ENCODE data around the gene PCYOX1L.

The PCYOX1L gene

DNA sequence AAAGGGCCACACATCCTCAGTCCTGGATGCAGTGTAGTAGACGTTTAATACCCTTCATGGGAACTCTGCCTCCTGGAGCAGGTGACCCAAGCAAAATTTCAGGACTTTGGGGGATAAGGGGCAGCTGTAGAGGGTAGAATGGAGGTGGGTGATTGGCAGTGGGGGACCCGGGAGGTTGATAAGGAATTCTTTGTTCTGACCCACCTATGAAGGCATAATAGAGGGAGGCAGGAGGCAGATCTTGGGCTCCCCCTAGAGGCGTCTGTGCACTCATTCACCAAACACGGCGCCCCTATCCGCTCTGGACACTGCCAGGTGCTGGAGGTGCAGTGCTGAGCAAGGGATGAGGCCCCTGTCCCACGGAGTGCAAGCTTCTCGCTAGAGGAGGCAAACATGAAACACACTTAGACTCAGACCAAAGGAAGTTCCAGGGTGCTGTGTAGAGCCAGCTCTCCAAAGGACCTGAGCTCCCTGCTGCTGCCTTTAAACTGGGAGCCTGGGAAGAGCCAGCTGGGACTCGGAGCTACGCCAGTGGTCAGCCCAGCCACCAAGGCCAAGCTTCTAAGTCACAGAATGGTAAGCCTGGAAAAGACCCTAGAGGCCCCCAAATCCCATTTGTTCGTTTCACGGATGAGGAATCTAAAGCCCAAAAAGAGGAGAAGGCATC is 13.6 kb downstream of the PCYOX1L start:
- DNase-seq: peak; percentile 33

DNA sequence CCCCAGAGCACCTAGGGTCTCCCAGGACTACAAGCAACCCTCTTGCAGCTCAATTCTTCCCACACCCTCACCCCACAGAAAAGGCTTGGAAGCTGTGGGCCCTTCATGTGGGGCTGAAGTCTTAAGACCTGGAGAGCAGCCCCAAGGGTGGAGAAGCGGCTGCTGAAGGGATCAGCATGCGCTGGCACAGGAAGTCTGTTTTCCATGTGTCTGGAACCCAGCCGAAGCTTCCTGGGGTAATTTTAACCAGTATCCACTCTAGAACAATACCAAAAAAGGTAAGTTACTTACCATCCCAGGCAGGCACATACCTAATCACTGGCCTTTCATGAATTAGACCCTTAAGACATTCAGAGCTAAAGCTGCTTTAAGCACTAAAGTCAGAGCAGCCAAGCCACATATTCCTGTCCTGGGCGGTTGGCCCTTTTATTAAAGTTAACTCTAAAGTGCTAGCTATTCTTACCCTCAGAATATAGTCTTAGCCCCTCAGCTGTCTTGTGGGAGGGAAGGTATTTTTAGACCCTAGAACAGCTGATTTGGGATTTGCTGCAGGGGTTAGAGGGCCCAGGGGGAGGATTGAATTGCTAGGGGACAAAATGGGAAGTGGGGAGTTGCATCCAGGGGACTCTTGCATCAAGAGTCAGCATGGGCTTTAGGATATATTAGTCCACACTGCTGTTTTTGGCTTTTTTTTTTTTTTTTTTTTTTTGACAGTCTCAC is 14.4 kb downstream of the PCYOX1L start:
- no peak for DNase-seq

DNA sequence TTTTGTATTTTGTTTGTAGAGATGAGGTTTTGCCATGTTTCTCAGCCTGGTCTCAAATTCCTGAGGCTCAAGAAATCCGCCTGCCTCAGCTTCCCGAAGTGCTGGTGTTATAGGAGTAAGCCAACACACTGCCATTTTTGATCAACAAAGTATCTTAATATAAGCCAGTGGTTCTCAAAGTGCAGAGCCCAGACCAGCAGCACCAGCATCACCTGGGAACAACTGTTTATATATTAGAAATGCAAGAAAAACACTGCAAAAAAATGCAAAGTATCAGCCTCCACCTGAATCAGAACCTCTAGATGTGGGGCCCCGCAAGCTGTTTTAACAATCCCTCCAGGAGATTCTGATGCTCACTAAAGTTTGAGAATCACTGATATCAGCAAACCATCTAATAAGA is 15.1 kb downstream of the PCYOX1L start:
- no peak for DNase-seq

DNA sequence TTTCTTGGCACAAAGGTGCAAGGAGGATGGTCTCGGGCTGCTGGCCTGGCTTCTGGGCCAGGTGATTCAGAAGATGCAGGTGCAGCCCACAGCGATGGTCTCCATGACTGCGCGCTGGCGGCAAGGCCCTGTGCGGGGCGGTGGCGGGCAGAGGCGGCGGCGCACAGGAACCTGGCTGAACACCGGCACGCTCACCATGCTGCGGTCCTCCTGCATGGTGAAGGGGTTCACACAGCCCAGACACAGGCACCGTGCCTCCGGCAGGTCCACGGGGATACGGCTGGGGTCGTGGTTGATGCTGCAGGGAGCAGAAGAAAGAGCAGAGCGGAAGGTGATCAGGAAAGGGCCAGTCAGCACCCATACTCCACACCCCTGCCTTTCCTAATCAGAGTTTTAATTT is 16.5 kb downstream of the PCYOX1L start:
- no peak for DNase-seq

DNA sequence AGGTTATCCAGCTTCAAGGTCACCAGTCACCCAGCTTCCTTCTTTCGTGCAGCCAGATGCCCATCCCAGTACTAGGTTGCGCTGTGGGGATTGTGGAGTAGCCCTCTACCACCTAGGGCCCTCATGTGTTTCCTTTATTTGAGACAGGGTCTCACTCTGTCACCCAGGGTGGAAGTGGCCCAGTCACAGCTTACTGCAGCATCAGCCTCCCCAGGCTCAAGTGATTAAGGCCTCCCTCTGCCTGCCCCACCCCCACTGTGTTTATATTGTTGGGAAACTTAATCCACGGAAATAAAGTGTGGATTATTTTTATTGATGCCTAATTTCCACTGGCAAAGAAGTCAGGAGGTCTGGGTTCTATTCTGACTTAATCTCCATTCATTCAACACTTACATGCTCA is 17.0 kb downstream of the PCYOX1L start:
- no peak for DNase-seq

DNA sequence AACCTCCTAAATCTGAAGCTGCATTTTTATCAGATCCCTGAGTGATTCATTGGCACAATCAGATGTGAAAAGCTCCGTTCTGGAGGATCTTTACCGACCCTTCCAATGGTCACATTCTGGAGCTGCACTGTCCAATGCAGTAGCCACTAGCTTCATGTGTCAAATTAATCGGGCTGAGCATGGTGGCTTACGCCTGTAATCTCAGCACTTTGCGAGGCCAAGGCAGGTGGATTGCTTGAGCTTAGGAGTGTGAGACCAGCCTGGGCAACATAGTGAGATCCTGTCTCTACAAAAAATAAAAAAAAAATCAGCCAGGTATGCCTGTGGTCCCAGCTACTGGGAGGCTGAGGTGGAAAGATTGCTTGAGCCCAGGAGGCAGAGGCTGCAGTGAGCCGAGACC is 17.6 kb downstream of the PCYOX1L start:
- DNase-seq: no peak

DNA sequence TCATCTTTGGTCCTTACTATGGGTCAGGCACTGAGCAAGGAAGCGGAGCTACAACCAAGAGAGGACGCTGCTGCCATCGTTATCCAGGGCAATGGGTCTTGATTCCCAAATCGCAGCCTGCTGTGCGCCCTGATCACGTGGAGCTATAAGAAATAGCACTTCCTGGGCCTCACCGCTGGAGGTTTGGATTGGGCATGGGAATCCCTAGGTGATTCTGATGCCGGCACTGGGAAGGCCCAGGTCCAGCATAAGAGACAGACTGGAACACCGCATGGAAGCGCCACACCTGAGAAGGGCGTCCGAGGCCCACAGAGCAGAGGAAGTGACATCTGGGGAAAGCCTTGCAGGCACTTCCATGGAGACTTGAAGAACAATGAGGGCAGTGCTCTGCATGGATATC is 18.3 kb downstream of the PCYOX1L start:
- DNase-seq: no peak

DNA sequence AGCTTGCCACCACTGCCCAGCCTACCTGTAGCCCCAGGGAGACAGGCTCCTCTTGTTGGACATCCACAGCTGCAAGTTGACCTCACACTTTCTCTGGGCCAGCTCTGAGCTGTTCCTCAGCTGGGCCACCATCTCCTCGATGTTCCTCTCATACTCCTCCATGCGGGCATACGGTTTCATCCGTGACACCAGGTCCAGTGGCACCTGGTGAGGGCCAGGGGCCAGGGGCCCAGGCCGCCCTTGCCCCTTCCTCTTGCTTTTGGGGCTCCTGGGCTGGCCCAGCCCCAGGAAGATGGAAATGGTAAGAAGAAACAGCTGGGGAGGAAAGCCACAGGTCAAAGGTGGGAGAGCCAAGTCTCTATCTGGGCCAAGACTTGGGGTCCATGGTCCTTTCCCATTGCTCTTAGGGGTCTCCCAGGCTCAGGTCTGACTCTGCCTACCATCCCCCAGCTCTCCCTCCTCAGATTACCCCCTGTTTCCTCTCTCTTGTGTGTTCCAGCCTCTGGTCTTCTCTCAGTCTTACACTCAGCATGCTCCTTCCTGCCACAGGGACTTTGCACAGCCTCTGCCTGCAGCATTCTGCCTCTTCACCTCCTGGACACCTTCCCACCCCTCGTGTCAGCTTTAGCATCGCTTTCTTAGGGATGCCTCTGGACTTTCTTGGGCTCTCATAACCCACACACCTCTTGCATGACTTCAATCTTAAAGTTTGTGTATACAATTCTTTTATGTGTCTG is 19.0 kb downstream of the PCYOX1L start:
- no peak for DNase-seq

DNA sequence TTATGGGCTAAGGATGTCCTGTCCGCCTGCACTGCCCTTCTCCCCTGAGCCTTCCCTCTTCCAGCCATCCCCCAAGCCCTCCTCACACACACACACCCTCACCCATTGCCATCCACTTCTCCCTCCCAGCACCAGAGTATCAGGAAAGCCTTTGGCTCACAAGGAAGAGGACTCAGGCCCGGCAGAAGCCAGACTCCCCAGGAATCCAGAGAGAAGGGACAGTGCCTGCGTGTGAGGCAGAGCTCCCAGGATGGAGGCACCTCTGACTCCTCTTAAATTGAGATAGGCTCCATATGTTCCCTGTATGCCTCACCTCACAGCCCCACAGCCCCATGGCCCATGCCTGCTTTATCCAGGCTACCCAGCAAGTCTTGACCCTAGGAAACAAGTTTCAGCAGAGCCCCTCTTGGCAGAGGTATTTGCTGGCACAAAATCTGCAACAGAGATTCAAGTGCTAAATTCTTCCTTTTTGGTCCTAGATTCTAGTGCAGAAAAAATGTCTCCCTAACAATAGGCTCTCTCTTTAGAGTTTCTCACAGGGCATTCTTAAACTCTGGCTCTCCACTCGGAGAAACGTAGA is 20.5 kb downstream of the PCYOX1L start:
- DNase-seq: no peak

DNA sequence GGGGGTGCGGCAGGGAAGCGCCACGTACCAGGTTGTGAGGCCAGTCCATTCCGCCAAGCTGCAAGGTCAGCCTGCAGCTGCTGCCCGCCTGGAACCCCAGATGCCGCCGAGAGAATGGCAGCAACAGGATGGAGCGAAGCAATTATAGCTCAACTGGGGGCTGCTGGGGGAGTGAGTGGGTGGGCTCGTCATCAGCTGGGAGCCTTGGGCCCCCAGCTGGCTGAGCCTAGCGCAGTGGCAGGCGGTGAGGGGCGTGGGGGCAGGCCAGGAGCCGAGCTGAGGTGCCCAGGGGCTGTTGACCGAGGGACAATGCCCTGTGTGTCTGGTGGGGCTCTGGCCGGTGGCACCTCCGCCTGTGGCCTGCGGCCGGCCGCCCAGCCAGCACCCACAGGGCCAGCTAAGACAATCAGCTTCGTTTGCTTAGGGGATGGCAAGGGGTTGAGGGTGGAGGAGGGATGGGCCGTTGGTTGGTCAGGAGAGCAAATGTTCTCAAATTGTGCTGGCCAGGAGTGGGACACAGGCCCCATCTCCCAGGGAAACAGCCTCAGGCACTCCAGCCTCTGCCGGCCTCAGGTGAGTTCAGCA is 21.4 kb downstream of the PCYOX1L start, which contains the start of gene IL17B:
IL17B (minus strand) TSS at position 116 of the 585 bp plus-strand sequence; CDS start at position 49, 67 bp downstream.
- no peak for DNase-seq

DNA sequence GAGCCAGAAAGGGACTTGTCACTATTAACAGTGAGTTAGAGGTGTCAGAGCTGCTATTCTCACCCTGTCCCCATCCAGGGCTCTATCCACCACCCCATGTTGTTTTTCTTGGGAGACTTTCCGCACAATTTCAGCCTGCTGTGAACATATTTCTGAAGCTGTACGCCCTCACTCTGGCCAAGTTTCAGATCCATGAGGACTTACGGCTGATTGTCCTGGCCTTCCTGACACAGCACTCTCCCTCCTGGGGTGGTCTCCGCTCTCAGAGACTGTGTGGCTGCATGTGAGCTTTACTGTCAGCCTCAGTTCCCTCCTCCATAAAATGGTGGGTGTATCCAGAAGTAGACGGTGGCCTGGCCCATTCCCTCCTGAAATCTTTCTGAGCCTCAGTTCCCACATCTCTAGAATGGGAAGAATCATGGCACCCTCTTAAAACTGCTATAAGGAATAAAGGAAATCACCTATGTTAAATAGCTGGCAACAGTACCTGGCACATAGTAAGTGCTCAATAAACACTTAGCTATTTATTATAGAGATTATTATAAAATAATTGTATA is 22.1 kb downstream of the PCYOX1L start:
- no peak for DNase-seq

DNA sequence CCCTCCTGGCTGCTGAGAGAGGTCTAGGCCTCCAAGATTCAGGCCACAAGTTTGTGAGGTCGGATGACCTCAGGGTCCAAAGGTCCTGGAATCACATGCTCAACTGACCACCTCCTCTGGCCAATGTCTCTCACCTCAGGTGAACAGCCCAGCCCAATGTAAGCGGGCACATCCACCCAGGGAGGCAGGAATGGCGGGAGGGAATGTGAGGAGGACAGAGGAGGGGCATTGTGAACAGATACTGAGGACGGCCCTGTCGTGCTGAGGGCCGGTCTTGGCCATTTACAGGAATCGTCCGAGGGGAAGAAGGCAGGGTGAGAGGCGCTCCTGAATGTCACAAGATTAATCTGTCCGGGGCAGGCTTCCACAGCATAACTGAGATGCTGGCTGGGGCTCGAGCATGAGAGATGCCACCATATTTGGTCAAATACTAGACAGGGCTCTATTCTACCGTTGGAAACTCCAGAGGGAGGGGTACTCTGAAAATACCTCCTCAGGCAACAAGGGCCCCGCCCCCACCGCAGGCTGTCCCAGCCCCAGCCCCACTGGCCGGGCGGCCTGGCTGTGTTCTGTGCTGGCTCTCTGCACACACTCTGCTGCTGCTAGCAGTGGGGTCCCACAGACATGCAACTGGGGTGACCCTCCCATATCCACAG is 22.7 kb downstream of the PCYOX1L start:
- no peak for DNase-seq

DNA sequence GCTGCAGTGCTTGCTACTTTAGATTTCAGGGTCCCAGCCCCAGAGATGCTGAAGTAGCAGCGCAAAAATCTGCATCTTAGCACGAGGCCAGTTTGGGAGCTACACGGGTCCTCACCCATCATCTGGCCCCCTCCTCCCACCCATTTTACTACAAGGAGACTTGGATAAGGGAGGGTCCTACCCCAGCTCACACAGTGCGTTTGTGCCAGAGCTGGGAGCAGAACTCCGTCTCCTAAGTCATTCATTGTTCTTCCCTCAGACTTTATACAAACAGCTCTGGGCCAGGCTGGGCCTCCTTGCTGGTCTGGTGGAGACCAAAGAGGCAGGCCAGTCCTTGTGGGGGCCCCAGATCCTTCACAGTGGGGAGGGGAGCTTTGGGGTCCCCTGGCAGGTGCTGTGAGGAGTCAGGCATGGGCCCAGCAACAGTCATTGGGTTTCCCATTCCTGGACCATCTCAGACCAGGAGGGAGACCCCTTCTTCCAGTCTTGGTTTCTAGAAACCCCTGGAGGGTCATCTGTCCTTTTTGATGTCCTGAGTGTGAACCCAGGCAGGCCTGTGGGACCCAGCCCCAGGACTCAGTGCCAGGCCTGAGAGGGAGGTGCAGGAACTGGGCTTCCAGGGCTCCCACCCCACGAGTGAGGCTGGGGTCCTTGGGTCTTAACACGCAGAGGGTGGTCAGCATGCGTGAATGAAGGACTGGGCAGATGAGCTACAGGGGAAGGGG is 23.6 kb downstream of the PCYOX1L start:
- no peak for DNase-seq

DNA sequence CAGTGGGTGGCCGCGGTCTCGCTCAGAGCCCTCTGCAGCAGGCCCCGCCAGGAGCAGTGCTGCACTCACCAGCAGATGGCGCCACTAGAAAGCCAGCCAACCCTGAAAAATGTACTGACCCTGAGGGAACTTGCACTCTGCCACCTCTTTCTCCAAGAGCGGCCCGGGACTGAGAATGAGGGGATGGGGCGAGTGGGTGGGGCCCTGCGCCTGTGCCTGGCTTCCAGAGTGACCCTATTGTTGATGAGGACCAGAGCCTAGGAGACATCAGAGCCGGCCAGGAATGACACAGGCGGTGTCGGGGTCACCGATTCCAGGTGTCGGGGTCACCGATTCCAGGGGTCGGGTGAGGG is 24.1 kb downstream of the PCYOX1L start:
- DNase-seq: peak; percentile 30

DNA sequence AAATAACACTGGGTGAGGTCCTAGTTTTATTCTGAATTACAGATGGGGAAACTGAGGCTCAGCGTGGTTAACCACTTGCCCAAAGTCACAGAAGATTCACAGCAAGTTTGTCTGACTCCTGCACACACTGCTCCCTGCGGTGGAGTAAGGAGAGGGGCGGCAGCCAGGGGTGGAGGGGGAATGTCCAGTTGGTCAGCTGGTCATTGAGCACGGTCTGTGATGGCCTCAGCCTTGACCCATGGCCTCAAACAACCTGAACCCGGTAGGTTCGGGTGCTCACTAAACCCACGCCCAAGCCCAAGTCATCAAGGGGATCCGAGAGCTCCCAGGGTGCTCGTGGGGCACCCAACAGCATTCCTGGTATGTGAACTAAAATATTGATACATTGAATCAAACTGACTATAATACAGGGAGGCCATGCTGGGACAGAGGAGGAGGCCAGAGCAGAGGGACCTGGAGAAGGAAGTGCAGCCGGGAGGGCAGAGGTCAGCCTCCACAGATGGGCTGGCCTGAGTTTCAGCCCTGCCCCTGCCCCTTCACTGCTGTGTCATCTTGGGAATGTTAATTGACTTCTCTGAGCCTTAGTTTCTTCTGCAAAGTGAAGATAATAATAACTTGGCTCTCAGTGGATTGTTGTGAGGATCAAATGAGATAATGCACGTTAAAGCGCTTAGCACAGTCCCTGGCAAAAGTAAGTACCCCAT is 24.8 kb downstream of the PCYOX1L start:
- no peak for DNase-seq

DNA sequence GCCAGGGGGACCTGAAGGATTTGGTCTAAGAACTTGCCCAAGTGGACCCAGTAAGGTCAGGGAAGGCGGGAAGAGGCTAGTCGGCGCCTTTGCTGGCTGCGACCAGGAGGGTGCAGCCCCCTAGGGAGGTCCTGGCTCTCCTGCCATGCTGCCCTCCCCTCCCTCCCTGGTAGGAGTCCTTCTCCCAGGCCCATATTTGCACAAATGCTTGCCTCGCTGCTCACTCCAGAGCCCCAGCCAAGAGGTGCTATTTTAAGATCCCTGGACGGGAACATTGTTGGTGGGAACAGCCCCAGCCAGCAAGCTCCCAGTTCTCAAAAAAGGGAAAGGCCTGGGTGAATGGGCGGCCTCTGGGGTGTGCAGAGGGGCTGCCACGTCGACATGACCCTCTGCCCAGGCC is 25.6 kb downstream of the PCYOX1L start:
- no peak for DNase-seq

DNA sequence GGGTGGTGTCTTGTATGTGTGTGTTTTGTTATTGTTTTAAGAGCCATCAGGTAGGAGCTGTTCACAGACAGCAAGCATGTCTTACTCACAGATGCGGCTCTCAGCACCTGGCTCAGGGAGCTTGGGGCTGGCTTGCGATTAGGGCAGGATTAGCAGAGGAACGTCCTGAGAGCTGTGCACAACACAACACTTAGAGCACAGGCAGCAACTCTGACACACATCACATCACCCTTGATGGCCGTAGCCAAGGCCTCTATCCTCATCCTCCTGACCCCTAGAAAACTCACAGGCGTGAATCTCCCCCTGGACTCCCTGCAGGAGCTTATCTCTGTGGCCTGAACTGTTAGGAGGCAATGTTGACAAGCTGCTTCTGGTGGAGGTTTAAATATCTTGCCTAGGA is 28.3 kb downstream of the PCYOX1L start:
- DNase-seq: no peak

DNA sequence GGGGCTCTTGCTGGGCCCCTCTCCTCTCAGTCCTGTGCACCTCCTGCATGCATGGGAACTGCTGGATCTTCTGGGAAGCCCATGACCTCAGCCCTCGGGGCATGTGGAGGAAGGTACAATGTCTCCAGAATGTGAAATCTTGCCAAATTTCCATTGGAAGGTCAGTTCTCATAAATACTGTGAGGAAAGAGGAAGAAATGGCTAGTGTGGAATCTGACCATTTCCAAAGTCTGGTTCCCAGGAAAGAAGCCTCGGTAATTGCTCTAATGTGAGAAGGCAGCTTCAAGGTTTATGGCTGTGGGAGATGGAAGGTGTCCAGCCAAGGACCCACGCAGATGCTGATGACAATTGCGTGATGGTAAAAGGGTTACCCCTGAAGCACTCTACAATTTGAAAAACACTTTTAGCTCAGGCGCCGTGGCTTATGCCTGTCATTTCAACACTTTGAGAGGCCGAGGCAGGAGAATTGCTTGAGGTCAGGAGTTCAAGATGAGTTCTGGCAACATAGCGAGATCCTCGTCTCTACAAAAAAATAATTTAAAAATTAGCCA is 29.3 kb downstream of the PCYOX1L start:
- no peak for DNase-seq

DNA sequence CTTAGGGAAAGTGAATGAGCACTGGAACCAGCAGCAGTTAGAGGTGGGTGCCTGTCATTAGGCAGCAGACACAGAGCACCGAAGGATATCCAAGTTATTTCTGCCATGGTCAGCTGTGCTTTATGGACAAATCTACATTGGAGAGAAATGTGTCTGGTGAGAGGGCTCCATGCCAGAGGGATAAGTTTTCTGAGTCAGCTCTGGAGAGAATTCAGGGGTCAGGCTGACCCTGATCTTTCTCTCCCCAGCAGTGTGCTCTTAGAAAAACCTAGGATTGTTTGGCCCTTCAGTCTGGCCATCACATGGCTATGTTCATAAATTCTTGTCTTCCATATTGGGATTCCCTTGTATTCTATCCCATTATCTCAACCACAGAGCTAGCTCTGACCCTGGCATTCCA is 30.1 kb downstream of the PCYOX1L start:
- DNase-seq: no peak

DNA sequence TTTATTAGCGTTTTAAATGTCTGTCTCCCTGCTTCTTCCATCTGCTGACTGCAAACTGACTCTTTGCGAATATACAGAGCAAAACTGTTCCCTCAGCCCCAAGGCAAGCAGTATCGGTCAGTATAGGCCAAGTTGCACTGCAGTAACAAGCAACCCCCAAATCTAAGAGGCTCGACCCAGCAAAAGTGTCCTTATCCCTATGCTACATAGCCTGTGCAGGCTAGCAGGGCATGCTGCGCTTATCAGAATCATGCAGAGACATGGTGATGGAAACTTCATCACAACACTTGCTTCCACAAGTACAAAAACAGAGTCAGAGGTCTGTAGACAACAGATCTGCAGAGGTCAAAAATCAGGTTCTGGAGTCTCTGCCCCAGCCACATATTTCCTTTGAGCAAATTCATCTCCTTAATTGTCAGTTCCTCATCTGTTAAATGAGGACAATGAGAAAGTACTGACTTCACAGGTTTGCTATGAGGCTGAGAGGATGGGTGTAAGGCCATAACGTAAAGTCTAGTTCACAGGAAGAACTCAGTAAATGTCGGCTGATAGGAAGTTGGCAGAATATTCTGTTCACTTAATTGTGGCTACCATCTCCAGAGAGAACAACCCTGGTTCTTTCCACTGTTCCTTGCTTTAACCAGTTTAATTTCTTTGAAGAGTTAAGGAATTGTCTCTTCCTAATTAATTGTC is 30.8 kb downstream of the PCYOX1L start:
- no peak for DNase-seq

Data from NCI-H1092 treated with DMSO at 0.1 percent for 48 hours (cell line).